ENCODE results near the gene RASGEF1B.

DNA sequence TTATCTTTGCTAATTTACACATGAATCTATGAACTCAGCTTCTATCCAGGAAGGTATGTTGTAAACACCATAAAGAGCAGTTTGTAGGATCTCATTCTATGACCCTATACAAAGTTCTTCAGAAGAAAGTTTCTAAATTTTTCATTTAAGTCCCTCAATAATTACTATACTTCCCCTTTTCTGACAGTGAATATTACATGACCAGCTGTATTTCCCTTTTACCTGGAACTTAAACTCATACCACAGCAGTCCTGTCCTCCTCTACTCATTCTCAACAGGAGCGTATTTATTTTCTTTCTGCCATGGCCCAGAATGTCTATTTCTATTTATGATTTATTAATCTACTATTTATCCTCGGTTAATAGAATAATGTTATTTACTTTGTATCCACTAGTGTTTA lies 15.8 kb downstream of the RASGEF1B start:
- TF ChIP-seq POLR2AphosphoS5 (IDR thresholded peaks at IDR 0.05; ENCODE audit: low read depth) (no peak), EZH2phosphoT487 (IDR thresholded peaks at IDR 0.05; ENCODE audit: unreplicated experiment) (no peak), EZH2 (IDR thresholded peaks at IDR 0.05; ENCODE audit: low read depth, unreplicated experiment) (no peak), CREB1 (CRISPR knock-in tag; IDR thresholded peaks at IDR 0.05; ENCODE audit: low read depth) (no peak), JUNB (IDR thresholded peaks at IDR 0.05; ENCODE audit: unreplicated experiment) (no peak)
- TF ChIP-seq, protein P1, sequence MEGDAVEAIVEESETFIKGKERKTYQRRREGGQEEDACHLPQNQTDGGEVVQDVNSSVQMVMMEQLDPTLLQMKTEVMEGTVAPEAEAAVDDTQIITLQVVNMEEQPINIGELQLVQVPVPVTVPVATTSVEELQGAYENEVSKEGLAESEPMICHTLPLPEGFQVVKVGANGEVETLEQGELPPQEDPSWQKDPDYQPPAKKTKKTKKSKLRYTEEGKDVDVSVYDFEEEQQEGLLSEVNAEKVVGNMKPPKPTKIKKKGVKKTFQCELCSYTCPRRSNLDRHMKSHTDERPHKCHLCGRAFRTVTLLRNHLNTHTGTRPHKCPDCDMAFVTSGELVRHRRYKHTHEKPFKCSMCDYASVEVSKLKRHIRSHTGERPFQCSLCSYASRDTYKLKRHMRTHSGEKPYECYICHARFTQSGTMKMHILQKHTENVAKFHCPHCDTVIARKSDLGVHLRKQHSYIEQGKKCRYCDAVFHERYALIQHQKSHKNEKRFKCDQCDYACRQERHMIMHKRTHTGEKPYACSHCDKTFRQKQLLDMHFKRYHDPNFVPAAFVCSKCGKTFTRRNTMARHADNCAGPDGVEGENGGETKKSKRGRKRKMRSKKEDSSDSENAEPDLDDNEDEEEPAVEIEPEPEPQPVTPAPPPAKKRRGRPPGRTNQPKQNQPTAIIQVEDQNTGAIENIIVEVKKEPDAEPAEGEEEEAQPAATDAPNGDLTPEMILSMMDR (conservative IDR thresholded peaks at IDR 0.05; ENCODE audit: low read depth in 2 of 2), result no peak

Measured in GM23338 (cell line).